ENCODE data around the gene TRDN. TPM values are rescaled to one million over a fixed set of nuclear protein-coding genes. Genes with fewer than 3 reads are reported as not detected.

Gene TRDN
- polyA plus RNA-seq, 1 donor from 2014 or later = not detected

DNA sequence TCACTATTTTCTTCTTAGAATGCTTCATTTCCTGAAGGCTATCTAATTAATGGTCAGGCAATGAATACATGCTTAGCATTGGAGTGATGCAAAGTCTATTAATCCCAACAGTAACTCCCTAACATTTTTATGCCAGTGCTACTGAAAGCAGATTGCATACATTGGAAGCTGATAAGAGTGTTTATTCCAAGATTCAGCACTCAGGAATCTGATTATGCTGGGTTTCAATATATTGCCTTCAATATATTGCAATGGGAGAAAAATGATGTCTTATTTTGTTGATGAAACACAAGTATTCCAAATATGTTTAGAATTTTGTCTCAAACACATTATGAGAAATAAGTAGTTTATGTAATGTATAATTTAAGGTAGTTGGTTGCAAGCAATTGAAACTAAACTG is 26.7 kb upstream of the TRDN start:
- H3K36me3 ChIP-seq (ENCODE audit: insufficient read depth, low read length) = no peaks in the 10 kb centered on the region
- no peaks in the 10 kb centered on the region for H4K20me1 ChIP-seq (ENCODE audit: insufficient read depth)
- H3K79me2 ChIP-seq (replicated peaks; ENCODE audit: insufficient read depth, low read length) = no peaks in the 10 kb centered on the region
- H2AFZ ChIP-seq (ENCODE audit: low read depth, low read length) = no peak overlapping the region
- H3K27ac ChIP-seq (ENCODE audit: low read length) = no peak overlapping the region
- no peak overlapping the region for H3K9ac ChIP-seq (ENCODE audit: low read length)
- no peaks in the 10 kb centered on the region for H3F3A ChIP-seq (ENCODE audit: insufficient read depth, low read length, poor library complexity, severe bottlenecking)
- no peak overlapping the region for H3K4me3 ChIP-seq (ENCODE audit: low read length)
- no peaks in the 10 kb centered on the region for H3K9me2 ChIP-seq (ENCODE audit: insufficient read depth, low read length)
- H3K9me3 ChIP-seq (ENCODE audit: low read length) = no peaks in the 10 kb centered on the region
- TF ChIP-seq, protein P1, sequence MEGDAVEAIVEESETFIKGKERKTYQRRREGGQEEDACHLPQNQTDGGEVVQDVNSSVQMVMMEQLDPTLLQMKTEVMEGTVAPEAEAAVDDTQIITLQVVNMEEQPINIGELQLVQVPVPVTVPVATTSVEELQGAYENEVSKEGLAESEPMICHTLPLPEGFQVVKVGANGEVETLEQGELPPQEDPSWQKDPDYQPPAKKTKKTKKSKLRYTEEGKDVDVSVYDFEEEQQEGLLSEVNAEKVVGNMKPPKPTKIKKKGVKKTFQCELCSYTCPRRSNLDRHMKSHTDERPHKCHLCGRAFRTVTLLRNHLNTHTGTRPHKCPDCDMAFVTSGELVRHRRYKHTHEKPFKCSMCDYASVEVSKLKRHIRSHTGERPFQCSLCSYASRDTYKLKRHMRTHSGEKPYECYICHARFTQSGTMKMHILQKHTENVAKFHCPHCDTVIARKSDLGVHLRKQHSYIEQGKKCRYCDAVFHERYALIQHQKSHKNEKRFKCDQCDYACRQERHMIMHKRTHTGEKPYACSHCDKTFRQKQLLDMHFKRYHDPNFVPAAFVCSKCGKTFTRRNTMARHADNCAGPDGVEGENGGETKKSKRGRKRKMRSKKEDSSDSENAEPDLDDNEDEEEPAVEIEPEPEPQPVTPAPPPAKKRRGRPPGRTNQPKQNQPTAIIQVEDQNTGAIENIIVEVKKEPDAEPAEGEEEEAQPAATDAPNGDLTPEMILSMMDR (IDR thresholded peaks at IDR 0.05; ENCODE audit: poor library complexity, severe bottlenecking) = no peak
- TF ChIP-seq POLR2AphosphoS5 (IDR thresholded peaks at IDR 0.05) = no peak
- TF ChIP-seq EZH2 (IDR thresholded peaks at IDR 0.05; ENCODE audit: borderline replicate concordance, insufficient read depth, low read length, poor library complexity, severe bottlenecking) = no peak
- no peak for TF ChIP-seq EP300 (conservative IDR thresholded peaks at IDR 0.05; ENCODE audit: poor library complexity, severe bottlenecking)
- TF ChIP-seq TAF1 (IDR thresholded peaks at IDR 0.05; ENCODE audit: low read depth) = no peak
- TF ChIP-seq, protein P2, sequence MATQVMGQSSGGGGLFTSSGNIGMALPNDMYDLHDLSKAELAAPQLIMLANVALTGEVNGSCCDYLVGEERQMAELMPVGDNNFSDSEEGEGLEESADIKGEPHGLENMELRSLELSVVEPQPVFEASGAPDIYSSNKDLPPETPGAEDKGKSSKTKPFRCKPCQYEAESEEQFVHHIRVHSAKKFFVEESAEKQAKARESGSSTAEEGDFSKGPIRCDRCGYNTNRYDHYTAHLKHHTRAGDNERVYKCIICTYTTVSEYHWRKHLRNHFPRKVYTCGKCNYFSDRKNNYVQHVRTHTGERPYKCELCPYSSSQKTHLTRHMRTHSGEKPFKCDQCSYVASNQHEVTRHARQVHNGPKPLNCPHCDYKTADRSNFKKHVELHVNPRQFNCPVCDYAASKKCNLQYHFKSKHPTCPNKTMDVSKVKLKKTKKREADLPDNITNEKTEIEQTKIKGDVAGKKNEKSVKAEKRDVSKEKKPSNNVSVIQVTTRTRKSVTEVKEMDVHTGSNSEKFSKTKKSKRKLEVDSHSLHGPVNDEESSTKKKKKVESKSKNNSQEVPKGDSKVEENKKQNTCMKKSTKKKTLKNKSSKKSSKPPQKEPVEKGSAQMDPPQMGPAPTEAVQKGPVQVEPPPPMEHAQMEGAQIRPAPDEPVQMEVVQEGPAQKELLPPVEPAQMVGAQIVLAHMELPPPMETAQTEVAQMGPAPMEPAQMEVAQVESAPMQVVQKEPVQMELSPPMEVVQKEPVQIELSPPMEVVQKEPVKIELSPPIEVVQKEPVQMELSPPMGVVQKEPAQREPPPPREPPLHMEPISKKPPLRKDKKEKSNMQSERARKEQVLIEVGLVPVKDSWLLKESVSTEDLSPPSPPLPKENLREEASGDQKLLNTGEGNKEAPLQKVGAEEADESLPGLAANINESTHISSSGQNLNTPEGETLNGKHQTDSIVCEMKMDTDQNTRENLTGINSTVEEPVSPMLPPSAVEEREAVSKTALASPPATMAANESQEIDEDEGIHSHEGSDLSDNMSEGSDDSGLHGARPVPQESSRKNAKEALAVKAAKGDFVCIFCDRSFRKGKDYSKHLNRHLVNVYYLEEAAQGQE (IDR thresholded peaks at IDR 0.05; ENCODE audit: borderline replicate concordance) = no peak
- no peak for TF ChIP-seq SMC3 (conservative IDR thresholded peaks at IDR 0.05; ENCODE audit: poor library complexity)
- no peak for TF ChIP-seq MXI1 (conservative IDR thresholded peaks at IDR 0.05; ENCODE audit: poor library complexity, severe bottlenecking)
- no peak for TF ChIP-seq RAD21 (conservative IDR thresholded peaks at IDR 0.05)
- H3K4me2 ChIP-seq (ENCODE audit: low read length) = no peak overlapping the region
- H3K27me3 ChIP-seq (ENCODE audit: insufficient read depth, low read depth, low read length) = no peaks in the 10 kb centered on the region

DNA sequence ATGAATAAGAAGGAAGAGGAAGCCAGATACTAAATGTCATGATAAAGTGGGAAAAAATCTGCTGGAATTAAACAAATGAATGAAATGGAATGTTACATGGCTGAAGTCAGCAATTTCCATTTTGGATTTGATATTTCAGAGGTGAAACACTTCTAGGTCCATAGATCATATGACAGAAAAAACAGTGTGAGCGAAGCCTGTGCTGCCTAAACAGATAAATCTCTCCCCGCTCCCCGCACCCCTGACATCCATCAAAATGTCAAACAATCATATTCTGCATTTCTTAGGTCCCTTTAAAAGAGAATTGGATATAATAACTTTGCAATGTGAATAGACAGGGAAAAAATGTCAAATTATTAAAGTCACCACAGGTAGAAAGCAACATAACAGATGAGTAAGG is 26.0 kb upstream of the TRDN start:
- H3K27me3 ChIP-seq (ENCODE audit: insufficient read depth, low read depth, low read length) = no peaks in the 10 kb centered on the region
- H3K9me3 ChIP-seq (ENCODE audit: low read length) = no peaks in the 10 kb centered on the region
- H3F3A ChIP-seq (ENCODE audit: insufficient read depth, low read length, poor library complexity, severe bottlenecking) = no peaks in the 10 kb centered on the region
- H3K27ac ChIP-seq (ENCODE audit: low read length) = no peak overlapping the region
- H3K4me3 ChIP-seq (ENCODE audit: low read length) = no peak overlapping the region
- no peaks in the 10 kb centered on the region for H4K20me1 ChIP-seq (ENCODE audit: insufficient read depth)
- no peak overlapping the region for H2AFZ ChIP-seq (ENCODE audit: low read depth, low read length)
- no peaks in the 10 kb centered on the region for H3K36me3 ChIP-seq (ENCODE audit: insufficient read depth, low read length)
- H3K9me2 ChIP-seq (ENCODE audit: insufficient read depth, low read length) = no peaks in the 10 kb centered on the region
- no peak overlapping the region for H3K4me2 ChIP-seq (ENCODE audit: low read length)
- H3K79me2 ChIP-seq (replicated peaks; ENCODE audit: insufficient read depth, low read length) = no peaks in the 10 kb centered on the region
- TF ChIP-seq TAF1 (IDR thresholded peaks at IDR 0.05; ENCODE audit: low read depth) = no peak
- TF ChIP-seq POLR2AphosphoS5 (IDR thresholded peaks at IDR 0.05) = no peak
- no peak for TF ChIP-seq EZH2 (IDR thresholded peaks at IDR 0.05; ENCODE audit: borderline replicate concordance, insufficient read depth, low read length, poor library complexity, severe bottlenecking)
- no peak for TF ChIP-seq SMC3 (conservative IDR thresholded peaks at IDR 0.05; ENCODE audit: poor library complexity)
- TF ChIP-seq MXI1 (conservative IDR thresholded peaks at IDR 0.05; ENCODE audit: poor library complexity, severe bottlenecking) = no peak
- TF ChIP-seq, protein P1 (IDR thresholded peaks at IDR 0.05; ENCODE audit: poor library complexity, severe bottlenecking) = no peak
- no peak for TF ChIP-seq RAD21 (conservative IDR thresholded peaks at IDR 0.05)
- TF ChIP-seq EP300 (conservative IDR thresholded peaks at IDR 0.05; ENCODE audit: poor library complexity, severe bottlenecking) = no peak
- TF ChIP-seq, protein P2 (IDR thresholded peaks at IDR 0.05; ENCODE audit: borderline replicate concordance) = no peak
- H3K9ac ChIP-seq (ENCODE audit: low read length) = no peak overlapping the region
